GM23248 (cell line): ENCODE data around the gene FASTKD1.

ENCODE experiments used
- EZH2 ChIP-seq: fragments of 200-600 bp; sonication (generic); IDR thresholded peaks from 2 replicates; pipeline ENCODE4 v1.6.1; 2018; ENCODE audit warnings: antibody characterized with exemption, mild to moderate bottlenecking; ENCODE audit not compliant: insufficient read depth, poor library complexity, severe bottlenecking
- EZH2phosphoT487 ChIP-seq: fragments of 200-600 bp; sonication (generic); IDR thresholded peaks from 2 replicates; pipeline ENCODE4 v1.6.1; 2018; ENCODE audit warnings: antibody characterized with exemption, moderate library complexity, mild to moderate bottlenecking, low read depth; ENCODE audit not compliant: insufficient read depth

- TF ChIP-seq EZH2phosphoT487 (no peak), EZH2 (no peak)
These were observed 60.6 kb downstream of the FASTKD1 start for GRCh38 chr2:169513094-169513493.
